Measurements from ENCODE around the gene EID2. TPM values are rescaled to one million over a fixed set of nuclear protein-coding genes. Genes with fewer than 3 reads are reported as not detected.
A peak's percentile ranks its signal among the peaks of the same experiment; 100 is the strongest.

Gene EID2
- total and polyA plus RNA-seq, 2 donors (not counting 1 experiment from before 2014, with no cell fraction given) = 9.1 to 10.0 TPM

DNA sequence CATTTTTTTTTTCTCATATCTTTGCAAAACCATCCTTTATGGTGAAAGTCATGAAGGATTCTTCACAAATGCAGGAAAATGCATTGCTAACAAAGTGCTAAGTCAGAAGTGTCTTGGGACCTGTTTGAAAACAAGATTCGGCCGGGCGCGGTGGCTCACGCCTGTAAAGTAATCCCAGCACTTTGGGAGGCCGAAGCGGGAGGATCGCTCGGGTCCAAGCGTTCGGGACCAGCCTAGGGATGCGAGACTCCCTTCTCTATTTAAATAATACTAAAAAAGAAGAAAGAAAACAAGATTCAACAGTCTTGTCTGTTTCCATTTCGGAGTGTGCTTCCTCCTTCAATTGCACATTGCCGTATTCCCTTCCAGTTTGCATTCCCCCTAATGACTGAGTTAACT is 8.1 kb downstream of the EID2 start:
- no peak for DNase-seq (ENCODE audit: low read depth in 2 of 2)
- H3K4me3 ChIP-seq (replicated peaks in 1 of 4; ENCODE audit: control extremely low read depth in 1 of 4, insufficient read depth in 1 of 4, low read depth in 3 of 4, low read length in 4 of 4) = peak overlapping the region; percentile 85 to 95 (median 89)
- peaks cover 17% of the 10 kb centered on the region for H3K79me2 ChIP-seq (ENCODE audit: control insufficient read depth, insufficient read depth, low read length)
- H3K4me1 ChIP-seq (ENCODE audit: control insufficient read depth, extremely low read depth, insufficient read depth, low read length) = peaks cover 2% of the 10 kb centered on the region
- H3K9me3 ChIP-seq (ENCODE audit: control insufficient read depth, insufficient read depth, low read depth, low read length) = no peaks in the 10 kb centered on the region
- peak overlapping the region; percentile 72 for H2AFZ ChIP-seq (ENCODE audit: low read length)
- H4K20me1 ChIP-seq (ENCODE audit: control insufficient read depth, extremely low read depth, insufficient read depth, low read length) = no peaks in the 10 kb centered on the region
- peak overlapping the region; percentile 77 for H3K9ac ChIP-seq (ENCODE audit: insufficient read depth, low read length)
- peak overlapping the region; percentile 94 for H3K4me2 ChIP-seq (ENCODE audit: extremely low read depth, insufficient read depth, low read length)
- TF ChIP-seq EZH2 (IDR thresholded peaks at IDR 0.05; ENCODE audit: low read length, missing control alignments) = no peak
- TF ChIP-seq, protein P1, sequence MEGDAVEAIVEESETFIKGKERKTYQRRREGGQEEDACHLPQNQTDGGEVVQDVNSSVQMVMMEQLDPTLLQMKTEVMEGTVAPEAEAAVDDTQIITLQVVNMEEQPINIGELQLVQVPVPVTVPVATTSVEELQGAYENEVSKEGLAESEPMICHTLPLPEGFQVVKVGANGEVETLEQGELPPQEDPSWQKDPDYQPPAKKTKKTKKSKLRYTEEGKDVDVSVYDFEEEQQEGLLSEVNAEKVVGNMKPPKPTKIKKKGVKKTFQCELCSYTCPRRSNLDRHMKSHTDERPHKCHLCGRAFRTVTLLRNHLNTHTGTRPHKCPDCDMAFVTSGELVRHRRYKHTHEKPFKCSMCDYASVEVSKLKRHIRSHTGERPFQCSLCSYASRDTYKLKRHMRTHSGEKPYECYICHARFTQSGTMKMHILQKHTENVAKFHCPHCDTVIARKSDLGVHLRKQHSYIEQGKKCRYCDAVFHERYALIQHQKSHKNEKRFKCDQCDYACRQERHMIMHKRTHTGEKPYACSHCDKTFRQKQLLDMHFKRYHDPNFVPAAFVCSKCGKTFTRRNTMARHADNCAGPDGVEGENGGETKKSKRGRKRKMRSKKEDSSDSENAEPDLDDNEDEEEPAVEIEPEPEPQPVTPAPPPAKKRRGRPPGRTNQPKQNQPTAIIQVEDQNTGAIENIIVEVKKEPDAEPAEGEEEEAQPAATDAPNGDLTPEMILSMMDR (conservative IDR thresholded peaks at IDR 0.05 in 1 of 2, IDR thresholded peaks at IDR 0.05 in 1 of 2; ENCODE audit: low read depth in 1 of 2, low read length in 2 of 2) = no peak
- H3K27ac ChIP-seq (ENCODE audit: insufficient read depth, low read length) = peak overlapping the region; percentile 77
- no peaks in the 10 kb centered on the region for H3K27me3 ChIP-seq (ENCODE audit: control insufficient read depth, insufficient read depth, low read length)
- H3K36me3 ChIP-seq (ENCODE audit: control insufficient read depth, insufficient read depth, low read length) = no peaks in the 10 kb centered on the region

DNA sequence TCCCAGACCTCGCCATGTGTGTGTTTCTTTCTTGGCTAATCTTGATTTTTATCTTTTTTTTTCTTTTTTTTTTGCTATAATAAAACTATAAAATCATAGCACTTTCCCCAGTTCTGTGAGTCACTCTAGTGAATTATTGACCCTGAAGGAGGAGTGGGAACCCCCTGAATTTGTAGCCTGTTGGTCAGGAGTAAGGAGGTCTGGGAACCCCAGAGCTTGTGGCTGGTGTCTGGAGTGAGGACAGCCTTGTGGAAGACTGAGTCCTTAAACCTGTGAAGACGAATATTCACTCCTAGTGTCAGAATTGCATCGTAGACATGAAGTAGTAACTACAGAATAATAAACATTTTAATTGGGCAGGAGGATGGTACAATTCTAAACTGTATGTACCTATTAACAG is 14.8 kb downstream of the EID2 start:
- Histone ChIP-seq H3K27me3 (ENCODE audit: control insufficient read depth, insufficient read depth, low read length) (no peaks in the 10 kb centered on the region), H3K27ac (ENCODE audit: insufficient read depth, low read length) (no peak overlapping the region), H3K4me1 (ENCODE audit: control insufficient read depth, extremely low read depth, insufficient read depth, low read length) (no peaks in the 10 kb centered on the region), H4K20me1 (ENCODE audit: control insufficient read depth, extremely low read depth, insufficient read depth, low read length) (no peaks in the 10 kb centered on the region), H3K9me3 (ENCODE audit: control insufficient read depth, insufficient read depth, low read depth, low read length) (no peaks in the 10 kb centered on the region), H3K4me3 (replicated peaks in 1 of 4; ENCODE audit: control extremely low read depth in 1 of 4, insufficient read depth in 1 of 4, low read depth in 3 of 4, low read length in 4 of 4) (no peak overlapping the region), H3K4me2 (ENCODE audit: extremely low read depth, insufficient read depth, low read length) (no peak overlapping the region), H3K36me3 (ENCODE audit: control insufficient read depth, insufficient read depth, low read length) (no peaks in the 10 kb centered on the region), H2AFZ (ENCODE audit: low read length) (no peak overlapping the region), H3K9ac (ENCODE audit: insufficient read depth, low read length) (no peak overlapping the region), H3K79me2 (ENCODE audit: control insufficient read depth, insufficient read depth, low read length) (no peaks in the 10 kb centered on the region)
- DNase-seq (ENCODE audit: low read depth in 2 of 2) = no peak
- TF ChIP-seq, protein P1 (conservative IDR thresholded peaks at IDR 0.05 in 1 of 2, IDR thresholded peaks at IDR 0.05 in 1 of 2; ENCODE audit: low read depth in 1 of 2, low read length in 2 of 2) = no peak
- no peak for TF ChIP-seq EZH2 (IDR thresholded peaks at IDR 0.05; ENCODE audit: low read length, missing control alignments)

DNA sequence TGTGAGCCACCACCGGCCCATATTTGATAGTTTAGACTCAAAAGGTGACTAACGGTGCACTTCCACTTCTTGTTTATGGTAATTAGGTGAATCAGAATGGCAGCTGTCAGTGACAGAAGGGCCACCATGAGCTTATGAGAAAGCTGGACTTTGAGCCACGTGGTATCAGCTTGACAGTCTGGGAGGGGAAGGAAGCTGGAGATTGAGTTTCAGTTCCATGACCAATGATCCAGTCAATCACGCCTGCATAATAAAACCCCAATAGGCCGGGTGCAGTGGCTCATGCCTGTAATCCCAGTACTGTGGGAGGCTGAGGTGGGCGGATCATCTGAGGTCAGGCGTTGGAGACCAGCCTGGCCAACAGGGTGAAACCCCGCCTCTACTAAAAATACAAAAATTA is 15.5 kb downstream of the EID2 start:
- Histone ChIP-seq H3K9me3 (ENCODE audit: control insufficient read depth, insufficient read depth, low read depth, low read length) (no peaks in the 10 kb centered on the region), H4K20me1 (ENCODE audit: control insufficient read depth, extremely low read depth, insufficient read depth, low read length) (no peaks in the 10 kb centered on the region), H3K27ac (ENCODE audit: insufficient read depth, low read length) (no peak overlapping the region), H3K4me3 (replicated peaks in 1 of 4; ENCODE audit: control extremely low read depth in 1 of 4, insufficient read depth in 1 of 4, low read depth in 3 of 4, low read length in 4 of 4) (no peak overlapping the region), H3K27me3 (ENCODE audit: control insufficient read depth, insufficient read depth, low read length) (no peaks in the 10 kb centered on the region), H3K9ac (ENCODE audit: insufficient read depth, low read length) (no peak overlapping the region), H2AFZ (ENCODE audit: low read length) (no peak overlapping the region), H3K79me2 (ENCODE audit: control insufficient read depth, insufficient read depth, low read length) (no peaks in the 10 kb centered on the region), H3K4me1 (ENCODE audit: control insufficient read depth, extremely low read depth, insufficient read depth, low read length) (no peaks in the 10 kb centered on the region), H3K36me3 (ENCODE audit: control insufficient read depth, insufficient read depth, low read length) (no peaks in the 10 kb centered on the region), H3K4me2 (ENCODE audit: extremely low read depth, insufficient read depth, low read length) (no peak overlapping the region)
- DNase-seq (ENCODE audit: low read depth in 2 of 2) = no peak
- TF ChIP-seq, protein P1 (conservative IDR thresholded peaks at IDR 0.05 in 1 of 2, IDR thresholded peaks at IDR 0.05 in 1 of 2; ENCODE audit: low read depth in 1 of 2, low read length in 2 of 2) = no peak
- TF ChIP-seq EZH2 (IDR thresholded peaks at IDR 0.05; ENCODE audit: low read length, missing control alignments) = no peak
